Effector memory CD8-positive, alpha-beta T cell (primary cell): ENCODE data around the gene LRRC52.

Experiments
- ATAC-seq: fragments of 150-1000 bp; cut with Tn5 transposase; replicated peaks from 2 replicates; pipeline ENCODE4 v1.10.0; 2021; ENCODE audit warnings: mild to moderate bottlenecking, moderate library complexity
- DNase-seq, 3 experiments: peaks; one replicate each; pipeline ENCODE4 v3.0.0; 2021
- H3K27ac Mint-ChIP-seq, 2 donors: one replicate each; pipeline ENCODE4 v1.8.0; 2022; ENCODE audit warnings: mild to moderate bottlenecking in 2 of 2, mixed read lengths in 2 of 2, moderate library complexity in 2 of 2
- H3K27me3 Mint-ChIP-seq, 2 donors: one replicate each; pipeline ENCODE4 v1.8.0; 2022; ENCODE audit warnings: mixed read lengths in 2 of 2
- H3K36me3 Mint-ChIP-seq: one replicate; pipeline ENCODE4 v1.8.0; 2022; ENCODE audit warnings: mild to moderate bottlenecking, moderate library complexity, mixed read lengths; ENCODE audit not compliant: insufficient read depth
- H3K4me1 Mint-ChIP-seq, 2 donors: one replicate each; pipeline ENCODE4 v1.8.0; 2022; ENCODE audit warnings: low read depth in 2 of 2, mixed read lengths in 2 of 2
- H3K4me3 Mint-ChIP-seq, 2 donors: one replicate each; pipeline ENCODE4 v1.8.0; 2022; ENCODE audit warnings: mild to moderate bottlenecking in 2 of 2, mixed read lengths in 2 of 2, moderate library complexity in 2 of 2
- H3K9me3 Mint-ChIP-seq, 2 donors: one replicate each; pipeline ENCODE4 v1.8.0; 2022; ENCODE audit warnings: mixed read lengths in 2 of 2

The LRRC52 gene

DNA sequence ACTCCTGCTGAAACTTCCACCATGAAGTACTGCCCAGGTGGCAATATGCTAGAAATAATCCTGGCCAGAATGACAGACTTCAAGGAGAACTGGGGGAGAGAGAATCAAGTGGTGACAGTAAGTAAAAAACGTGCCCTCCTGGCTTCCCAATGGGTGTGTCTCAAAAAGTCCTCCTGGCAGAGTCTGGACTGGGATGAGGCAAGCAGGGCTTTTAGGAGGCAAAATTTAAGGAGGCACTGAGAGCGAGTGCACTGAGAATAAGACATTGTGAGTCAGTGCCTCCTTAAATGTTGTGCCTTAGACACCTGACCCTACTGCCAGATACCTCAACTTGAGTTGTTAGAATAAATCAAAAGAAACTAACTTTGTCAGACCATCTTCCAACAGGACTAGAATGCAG lies 2.2 kb downstream of the LRRC52 start:
- H3K9me3 Mint-ChIP-seq, result no peaks in the 10 kb centered on the region
- H3K27ac Mint-ChIP-seq, result no peak overlapping the region
- peaks cover 2% of the 10 kb centered on the region for H3K36me3 Mint-ChIP-seq
- no peak overlapping the region for H3K4me3 Mint-ChIP-seq
- H3K27me3 Mint-ChIP-seq, result peaks cover 68 to 85% of the 10 kb centered on the region in 2 donors
- DNase-seq, result no peak
- peaks cover 0 to 1% of the 10 kb centered on the region in 2 donors for H3K4me1 Mint-ChIP-seq
- no peak for ATAC-seq

DNA sequence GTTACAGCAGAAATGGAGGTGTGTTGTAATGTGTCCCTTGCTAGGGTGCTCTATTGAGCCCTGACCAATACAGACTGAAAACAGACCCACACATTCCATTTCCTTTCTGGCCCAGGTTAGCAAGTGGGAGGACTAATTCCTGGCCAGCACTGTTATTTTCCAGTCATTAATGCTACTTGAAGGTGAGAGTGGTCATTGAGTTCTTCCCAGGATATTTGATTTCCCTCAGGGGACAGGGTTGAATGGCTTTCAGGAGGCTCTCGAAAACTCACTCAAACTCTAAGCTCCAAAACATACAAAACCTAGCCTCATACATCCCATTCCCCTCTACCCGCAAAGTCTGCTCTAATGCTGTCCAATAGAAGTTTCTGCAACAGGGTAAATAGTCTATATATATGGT lies 6.2 kb downstream of the LRRC52 start:
- Mint-ChIP-seq H3K27me3 (peaks cover 52 to 80% of the 10 kb centered on the region in 2 donors), H3K4me1 (peaks cover 0 to 1% of the 10 kb centered on the region in 2 donors), H3K36me3 (peaks cover 2% of the 10 kb centered on the region), H3K9me3 (no peaks in the 10 kb centered on the region), H3K27ac (no peak overlapping the region), H3K4me3 (no peak overlapping the region)
- DNase-seq (no peak), ATAC-seq (no peak)

DNA sequence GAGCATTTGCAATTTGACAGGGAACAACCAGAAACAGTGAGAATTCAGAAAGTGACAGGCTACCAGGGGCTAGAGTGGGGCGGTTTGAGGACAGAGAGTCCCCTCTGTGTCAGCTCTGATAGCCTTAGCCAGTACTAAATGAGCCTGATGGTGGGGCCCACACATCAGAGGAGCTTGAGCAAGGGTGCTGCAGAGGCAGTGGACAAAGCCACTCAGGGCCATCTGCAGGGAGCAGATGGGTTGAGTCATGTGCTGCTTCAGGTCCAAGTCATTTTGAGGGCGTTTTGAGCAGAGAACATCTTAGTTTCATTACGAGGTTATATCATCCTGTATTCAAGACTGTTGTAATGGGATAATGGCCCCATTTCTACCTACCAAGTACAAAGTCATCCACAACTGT lies 7.7 kb downstream of the LRRC52 start:
- no peak for ATAC-seq
- H3K9me3 Mint-ChIP-seq, result no peaks in the 10 kb centered on the region
- no peak overlapping the region for H3K4me3 Mint-ChIP-seq
- no peaks in the 10 kb centered on the region for H3K36me3 Mint-ChIP-seq
- H3K27ac Mint-ChIP-seq, result no peak overlapping the region
- DNase-seq, result no peak
- H3K4me1 Mint-ChIP-seq, result peaks cover 0 to 1% of the 10 kb centered on the region in 2 donors
- peaks cover 43 to 65% of the 10 kb centered on the region in 2 donors for H3K27me3 Mint-ChIP-seq

DNA sequence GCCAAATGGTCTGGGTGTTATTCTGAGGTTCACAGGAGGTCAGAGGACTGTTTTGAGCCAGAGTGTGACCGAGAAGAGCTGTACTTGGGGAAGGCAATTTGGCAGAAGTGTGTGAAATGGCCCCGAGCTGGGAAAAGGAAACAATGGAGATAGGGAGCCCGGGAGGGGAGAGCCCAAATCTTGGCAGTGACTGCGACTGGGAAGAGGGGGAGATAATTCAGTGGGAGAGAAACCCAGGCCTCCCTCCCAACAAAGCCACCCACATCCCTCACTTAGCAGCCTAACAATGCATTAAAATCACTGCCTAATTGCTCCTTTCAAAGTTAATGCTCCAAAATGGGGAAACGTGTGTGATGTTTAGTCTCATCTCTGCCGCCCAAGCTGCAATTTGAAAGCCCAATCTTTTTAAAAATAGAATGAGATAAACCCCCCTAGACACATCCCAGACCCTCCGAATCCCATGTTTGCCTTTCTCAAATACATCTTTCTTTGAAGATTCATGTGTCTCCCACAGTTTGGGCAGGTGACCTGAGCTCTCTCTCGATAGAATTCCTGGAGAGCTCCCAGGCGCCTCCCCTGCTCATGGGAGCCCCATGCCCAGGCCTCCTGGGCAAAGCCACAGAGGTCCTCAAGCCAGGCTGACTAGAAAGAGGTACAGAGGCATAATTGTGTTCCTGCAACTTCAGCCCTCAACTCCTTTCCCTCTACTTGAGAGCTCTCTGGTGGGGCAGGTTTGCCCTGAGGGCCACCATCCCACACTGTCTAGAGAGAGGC lies 17.3 kb downstream of the LRRC52 start:
- H3K4me1 Mint-ChIP-seq, result peaks cover 0 to 2% of the 10 kb centered on the region in 2 donors
- ATAC-seq (no peak), DNase-seq (no peak)
- no peak overlapping the region for H3K4me3 Mint-ChIP-seq
- no peaks in the 10 kb centered on the region for H3K9me3 Mint-ChIP-seq
- H3K36me3 Mint-ChIP-seq, result no peaks in the 10 kb centered on the region
- peaks cover 35 to 72% of the 10 kb centered on the region in 2 donors for H3K27me3 Mint-ChIP-seq
- no peak overlapping the region for H3K27ac Mint-ChIP-seq

DNA sequence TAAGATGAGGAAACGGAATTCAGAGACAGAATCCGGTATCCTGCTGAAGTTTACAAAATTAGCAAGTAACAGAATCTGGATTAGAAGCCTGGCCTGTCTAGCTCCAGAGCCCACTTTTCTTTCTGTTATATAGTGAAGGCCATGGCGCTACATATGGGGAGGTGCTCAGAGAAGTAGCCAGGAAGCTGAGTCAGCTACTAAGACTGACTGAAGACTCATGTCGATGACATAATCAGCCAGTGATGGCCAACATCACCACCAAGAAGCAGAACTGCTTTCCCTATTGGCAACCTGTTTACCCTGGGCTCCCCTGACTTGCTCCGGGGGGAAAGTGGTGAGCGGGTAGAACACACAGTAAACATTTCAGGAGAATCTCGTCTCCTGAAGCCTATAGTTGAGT lies 18.8 kb downstream of the LRRC52 start:
- Mint-ChIP-seq H3K4me3 (no peak overlapping the region), H3K36me3 (no peaks in the 10 kb centered on the region), H3K27ac (no peak overlapping the region), H3K4me1 (peaks cover 0 to 2% of the 10 kb centered on the region in 2 donors), H3K9me3 (no peaks in the 10 kb centered on the region), H3K27me3 (peaks cover 41 to 81% of the 10 kb centered on the region in 2 donors)
- DNase-seq, result no peak
- ATAC-seq, result no peak

DNA sequence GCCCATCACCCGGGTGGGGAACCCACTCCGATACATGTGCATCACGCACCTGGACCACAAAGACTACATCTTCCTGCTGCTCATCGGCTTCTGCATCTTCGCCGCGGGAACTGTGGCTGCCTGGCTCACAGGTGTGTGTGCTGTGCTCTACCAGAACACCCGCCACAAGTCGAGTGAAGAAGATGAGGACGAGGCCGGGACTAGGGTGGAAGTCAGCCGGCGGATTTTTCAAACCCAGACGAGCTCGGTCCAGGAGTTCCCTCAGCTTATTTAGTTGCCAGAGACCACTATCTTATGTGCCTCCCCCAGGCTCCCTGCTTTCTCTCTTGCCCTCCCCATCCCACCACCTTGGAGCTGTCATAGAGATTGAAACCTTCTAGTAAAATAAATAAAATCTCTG lies 19.8 kb downstream of the LRRC52 start:
- H3K9me3 Mint-ChIP-seq, result no peaks in the 10 kb centered on the region
- H3K27ac Mint-ChIP-seq, result no peak overlapping the region
- H3K4me1 Mint-ChIP-seq, result peaks cover 0 to 2% of the 10 kb centered on the region in 2 donors
- no peak overlapping the region for H3K4me3 Mint-ChIP-seq
- H3K27me3 Mint-ChIP-seq, result peaks cover 43 to 82% of the 10 kb centered on the region in 2 donors
- H3K36me3 Mint-ChIP-seq, result no peaks in the 10 kb centered on the region
- no peak for ATAC-seq
- DNase-seq, result no peak

DNA sequence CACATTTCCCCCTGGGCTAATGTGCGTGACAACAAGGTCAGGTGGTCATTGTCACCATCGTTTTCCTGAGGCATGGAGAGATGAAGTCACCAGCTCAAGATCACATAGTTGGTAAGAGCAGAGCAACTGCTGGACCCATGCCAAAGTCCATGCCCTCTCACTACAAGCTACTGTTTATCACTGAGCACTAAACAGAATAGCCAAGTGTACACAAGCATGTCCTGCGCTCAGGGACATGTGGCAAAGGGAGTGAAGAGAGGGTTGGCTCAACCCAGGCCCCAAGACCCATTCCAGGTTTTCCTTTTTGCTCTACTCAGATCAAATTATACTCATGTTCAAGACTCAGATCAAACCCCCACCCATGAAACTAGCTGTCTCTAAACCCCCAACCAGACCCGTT lies 20.8 kb downstream of the LRRC52 start:
- DNase-seq (no peak), ATAC-seq (no peak)
- Mint-ChIP-seq H3K4me3 (no peak overlapping the region), H3K36me3 (no peaks in the 10 kb centered on the region), H3K4me1 (peaks cover 0 to 2% of the 10 kb centered on the region in 2 donors), H3K27me3 (peaks cover 45 to 84% of the 10 kb centered on the region in 2 donors), H3K9me3 (no peaks in the 10 kb centered on the region), H3K27ac (no peak overlapping the region)

DNA sequence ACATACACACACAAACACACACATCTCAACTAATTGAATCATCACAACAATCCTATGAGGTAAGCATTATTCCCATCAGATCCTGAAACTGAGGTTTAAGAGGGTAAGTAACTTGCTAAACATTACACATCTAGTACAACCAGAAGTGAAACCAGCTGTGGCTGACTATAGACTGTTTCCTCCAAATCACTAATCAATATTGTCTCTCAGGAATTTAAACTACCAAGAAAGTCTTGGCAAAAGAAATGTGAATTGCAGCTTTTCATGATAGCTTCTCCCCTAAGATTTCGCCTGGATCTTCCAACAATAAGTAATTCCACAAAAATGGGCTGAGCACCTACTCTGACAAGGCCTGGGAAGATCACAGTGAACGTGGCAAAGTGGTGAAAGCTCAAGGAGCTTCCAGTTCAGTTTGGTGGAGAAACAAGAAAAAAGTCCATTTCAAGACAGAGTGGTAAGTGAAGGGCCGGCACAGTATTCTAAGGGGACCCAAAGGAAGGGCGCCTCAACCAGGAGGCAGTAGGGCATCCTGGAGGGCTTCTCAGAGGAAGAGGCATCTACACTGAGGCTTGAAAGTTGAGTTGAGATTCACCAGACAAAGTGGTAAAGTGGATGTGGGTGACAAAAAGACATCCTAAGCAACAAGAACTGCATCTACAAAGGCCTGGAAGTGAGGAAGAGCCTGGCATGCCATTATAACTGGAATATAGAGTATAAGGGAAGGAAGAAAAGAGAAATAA lies 22.1 kb downstream of the LRRC52 start:
- Mint-ChIP-seq H3K4me3 (no peak overlapping the region), H3K9me3 (no peaks in the 10 kb centered on the region), H3K27me3 (peaks cover 41 to 85% of the 10 kb centered on the region in 2 donors), H3K36me3 (no peaks in the 10 kb centered on the region), H3K27ac (no peak overlapping the region), H3K4me1 (no peaks in the 10 kb centered on the region)
- no peak for DNase-seq
- ATAC-seq, result no peak

DNA sequence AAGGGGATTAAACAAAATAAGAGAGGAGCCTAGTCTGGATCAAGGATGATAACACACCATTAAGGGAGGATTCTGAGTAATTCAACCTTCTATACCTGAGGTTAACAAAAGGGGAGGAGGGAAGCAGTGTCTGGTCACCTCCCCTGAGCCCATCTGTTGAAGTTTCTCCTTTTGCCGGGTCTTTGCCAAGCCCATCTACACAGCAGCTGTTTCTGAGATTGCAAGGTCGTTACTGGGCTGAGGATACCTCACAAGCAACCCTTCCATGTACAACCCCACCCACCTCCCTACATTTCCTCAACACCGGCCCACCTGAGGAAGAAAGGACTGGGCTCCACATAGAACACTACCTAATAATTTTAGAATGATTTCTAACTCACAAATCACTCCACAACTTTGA lies 26.3 kb downstream of the LRRC52 start:
- Mint-ChIP-seq H3K36me3 (no peaks in the 10 kb centered on the region), H3K27me3 (peaks cover 44 to 46% of the 10 kb centered on the region in 2 donors), H3K9me3 (no peaks in the 10 kb centered on the region), H3K27ac (no peak overlapping the region), H3K4me1 (no peaks in the 10 kb centered on the region), H3K4me3 (no peak overlapping the region)
- DNase-seq (no peak), ATAC-seq (no peak)

DNA sequence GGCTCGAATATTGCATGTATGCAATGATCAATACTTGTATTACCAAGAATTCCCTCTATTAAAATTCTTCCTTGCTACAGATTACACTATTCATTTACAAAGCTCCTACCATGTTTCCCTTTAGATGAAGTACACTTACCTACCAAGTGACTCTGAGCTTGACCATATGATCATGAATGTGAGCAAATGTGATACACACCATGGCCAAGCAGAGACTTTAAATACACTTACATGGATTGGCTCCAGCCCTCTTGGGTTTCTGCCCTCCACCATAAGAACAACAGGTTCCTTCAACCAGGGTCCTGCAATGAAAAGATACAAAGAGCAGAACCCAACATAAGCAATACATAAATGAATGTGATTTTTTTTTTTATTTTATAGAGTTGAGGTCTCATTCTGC lies 30.0 kb downstream of the LRRC52 start:
- no peaks in the 10 kb centered on the region for H3K4me1 Mint-ChIP-seq
- no peak for ATAC-seq
- no peaks in the 10 kb centered on the region for H3K36me3 Mint-ChIP-seq
- no peaks in the 10 kb centered on the region for H3K9me3 Mint-ChIP-seq
- no peak for DNase-seq
- no peak overlapping the region for H3K27ac Mint-ChIP-seq
- peaks cover 19 to 35% of the 10 kb centered on the region in 2 donors for H3K27me3 Mint-ChIP-seq
- H3K4me3 Mint-ChIP-seq, result no peak overlapping the region

DNA sequence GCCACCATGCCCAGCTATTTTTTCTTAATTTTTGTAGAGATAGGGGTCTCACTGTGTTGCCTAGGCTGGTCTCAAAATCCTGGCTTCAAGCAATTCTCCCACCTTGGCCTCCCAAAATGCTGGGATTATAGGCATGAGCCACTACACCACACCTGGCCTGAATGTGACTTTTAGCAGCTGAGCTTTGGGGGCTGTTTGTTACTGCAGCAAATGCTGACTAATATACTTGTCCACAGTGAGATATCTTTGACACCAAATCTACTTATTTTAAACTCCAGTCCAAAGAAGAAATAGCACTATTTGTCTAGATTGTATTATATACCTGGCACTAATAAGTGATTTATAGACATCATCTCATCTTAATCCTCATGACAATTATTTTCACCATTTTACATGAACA lies 30.5 kb downstream of the LRRC52 start:
- Mint-ChIP-seq H3K36me3 (no peaks in the 10 kb centered on the region), H3K9me3 (no peaks in the 10 kb centered on the region), H3K27me3 (peaks cover 18 to 35% of the 10 kb centered on the region in 2 donors), H3K4me1 (no peaks in the 10 kb centered on the region), H3K4me3 (no peak overlapping the region), H3K27ac (no peak overlapping the region)
- DNase-seq (no peak), ATAC-seq (no peak)

DNA sequence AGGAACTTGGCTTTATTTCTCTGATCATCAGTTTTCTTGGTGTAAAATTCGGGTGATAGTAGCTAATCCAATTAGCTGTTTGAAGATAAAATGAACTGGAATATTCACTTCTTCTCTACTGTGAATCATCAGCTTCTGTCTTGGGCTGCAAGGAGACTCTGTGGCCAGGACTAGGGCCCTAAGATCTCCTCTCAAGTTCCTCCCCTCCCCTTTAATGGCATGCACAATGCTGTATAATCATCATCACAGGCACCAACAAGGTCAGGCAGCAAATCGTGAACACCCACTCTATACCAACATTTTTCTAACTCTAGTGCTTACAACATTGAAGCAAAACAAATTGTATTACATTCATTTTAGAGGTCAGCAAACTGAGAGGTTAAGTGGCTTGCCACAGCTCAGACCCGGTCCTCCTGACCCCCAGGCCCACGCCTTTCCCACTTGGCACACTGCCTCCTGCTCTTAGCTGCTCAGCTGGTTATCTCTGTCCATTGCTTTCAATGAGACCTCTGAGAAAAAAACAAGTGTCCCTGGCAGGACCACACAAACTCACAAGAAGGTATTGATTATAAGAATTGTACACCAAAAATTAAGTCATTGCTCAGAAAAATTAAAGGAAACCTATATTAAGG lies 31.8 kb downstream of the LRRC52 start:
- H3K27ac Mint-ChIP-seq, result no peak overlapping the region
- H3K36me3 Mint-ChIP-seq, result no peaks in the 10 kb centered on the region
- H3K4me1 Mint-ChIP-seq, result no peaks in the 10 kb centered on the region
- no peaks in the 10 kb centered on the region for H3K9me3 Mint-ChIP-seq
- peaks cover 18 to 32% of the 10 kb centered on the region in 2 donors for H3K27me3 Mint-ChIP-seq
- no peak for ATAC-seq
- H3K4me3 Mint-ChIP-seq, result no peak overlapping the region
- no peak for DNase-seq

DNA sequence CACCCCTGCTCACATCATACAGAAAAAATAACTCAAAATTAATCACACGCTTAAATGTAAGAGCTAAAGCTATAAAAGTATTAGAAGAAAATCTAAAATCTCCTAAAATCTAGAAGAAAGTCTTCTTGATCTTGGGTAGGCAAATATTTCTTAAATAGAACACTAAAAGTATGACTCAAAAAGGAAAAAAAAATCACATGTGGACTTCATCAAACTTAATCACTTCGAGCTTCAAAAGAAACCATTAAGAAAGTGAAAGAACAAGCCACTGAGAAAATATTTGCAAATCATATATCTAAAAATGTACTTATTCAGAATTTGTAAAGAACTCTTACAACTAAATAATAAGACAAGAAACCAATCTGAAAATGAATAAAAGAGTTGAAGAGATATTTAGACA lies 32.7 kb downstream of the LRRC52 start:
- DNase-seq (no peak), ATAC-seq (no peak)
- Mint-ChIP-seq H3K4me3 (no peak overlapping the region), H3K9me3 (no peaks in the 10 kb centered on the region), H3K36me3 (no peaks in the 10 kb centered on the region), H3K4me1 (no peaks in the 10 kb centered on the region), H3K27me3 (peaks cover 14 to 30% of the 10 kb centered on the region in 2 donors), H3K27ac (no peak overlapping the region)

DNA sequence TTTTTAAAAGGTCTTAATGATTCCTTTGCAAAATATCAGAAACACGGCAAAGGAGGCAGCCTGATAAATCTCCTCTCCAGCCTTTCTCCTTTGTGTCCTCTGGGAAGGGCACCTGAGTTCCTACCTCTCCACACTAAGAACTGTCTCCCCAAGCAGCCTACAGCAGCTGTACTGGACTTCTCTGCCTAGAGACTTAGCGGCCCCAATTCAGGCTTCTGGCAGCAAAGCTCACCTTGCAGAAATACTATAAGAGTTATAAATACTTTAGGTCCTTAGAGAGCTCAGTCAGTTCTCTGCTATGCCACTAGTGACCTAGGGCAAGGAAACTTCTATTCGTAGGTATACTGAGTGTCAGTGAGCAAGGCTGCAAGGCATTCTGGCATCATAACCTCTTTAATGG lies 33.9 kb downstream of the LRRC52 start:
- no peaks in the 10 kb centered on the region for H3K4me1 Mint-ChIP-seq
- no peak overlapping the region for H3K4me3 Mint-ChIP-seq
- peaks cover 14 to 27% of the 10 kb centered on the region in 2 donors for H3K27me3 Mint-ChIP-seq
- no peak for DNase-seq
- no peak overlapping the region for H3K27ac Mint-ChIP-seq
- no peaks in the 10 kb centered on the region for H3K9me3 Mint-ChIP-seq
- no peaks in the 10 kb centered on the region for H3K36me3 Mint-ChIP-seq
- no peak for ATAC-seq
